Measurements from ENCODE around the gene DCLRE1C. TPM values are rescaled to one million over a fixed set of nuclear protein-coding genes. Genes with fewer than 3 reads are reported as not detected.

The DCLRE1C gene
- total and polyA plus RNA-seq, 2 experiments from 2014 or later = 8.2 to 11.3 TPM

- Histone ChIP-seq H3K9me2 (ENCODE audit: insufficient read depth) (no peaks in the 10 kb centered on the region), H3K4me3 (no peak overlapping the region), H3K9me3 (ENCODE audit: low read depth) (no peaks in the 10 kb centered on the region), H3K4me2 (ENCODE audit: unreplicated experiment) (no peak overlapping the region), H2AFZ (no peak overlapping the region), H3K9ac (no peak overlapping the region), H3K27ac (no peak overlapping the region), H3K36me3 (ENCODE audit: low read depth) (peaks cover 30% of the 10 kb centered on the region; the same call in 1 of the 2 replicates), H3K4me1 (ENCODE audit: insufficient read depth) (no peaks in the 10 kb centered on the region), H3K27me3 (replicated peaks; ENCODE audit: insufficient read depth) (no peaks in the 10 kb centered on the region), H3F3A (ENCODE audit: insufficient read depth) (no peaks in the 10 kb centered on the region), H3K79me2 (ENCODE audit: insufficient read depth) (no peaks in the 10 kb centered on the region), H4K20me1 (ENCODE audit: insufficient read depth) (no peaks in the 10 kb centered on the region)
- in situ Hi-C loops (cut with MboI) = no loop called here
- TF ChIP-seq EZH2phosphoT487 (IDR thresholded peaks at IDR 0.05; ENCODE audit: insufficient read depth, low read depth) = no peak
- no peak for TF ChIP-seq EZH2 (IDR thresholded peaks at IDR 0.05; ENCODE audit: insufficient read depth, poor library complexity, severe bottlenecking)
- 97 to 98% methylated on average over 10 of the region's 10 CpGs for WGBS, 2 experiments (ENCODE audit: low coverage in 1 of 2, low lambda C conversion rate in 2 of 2, missing lambda C conversion rate in 2 of 2)
- DNase-seq = no peak
Measured at GRCh38 chr10:14930610-14931009, 23.3 kb downstream of the DCLRE1C start.

DNA sequence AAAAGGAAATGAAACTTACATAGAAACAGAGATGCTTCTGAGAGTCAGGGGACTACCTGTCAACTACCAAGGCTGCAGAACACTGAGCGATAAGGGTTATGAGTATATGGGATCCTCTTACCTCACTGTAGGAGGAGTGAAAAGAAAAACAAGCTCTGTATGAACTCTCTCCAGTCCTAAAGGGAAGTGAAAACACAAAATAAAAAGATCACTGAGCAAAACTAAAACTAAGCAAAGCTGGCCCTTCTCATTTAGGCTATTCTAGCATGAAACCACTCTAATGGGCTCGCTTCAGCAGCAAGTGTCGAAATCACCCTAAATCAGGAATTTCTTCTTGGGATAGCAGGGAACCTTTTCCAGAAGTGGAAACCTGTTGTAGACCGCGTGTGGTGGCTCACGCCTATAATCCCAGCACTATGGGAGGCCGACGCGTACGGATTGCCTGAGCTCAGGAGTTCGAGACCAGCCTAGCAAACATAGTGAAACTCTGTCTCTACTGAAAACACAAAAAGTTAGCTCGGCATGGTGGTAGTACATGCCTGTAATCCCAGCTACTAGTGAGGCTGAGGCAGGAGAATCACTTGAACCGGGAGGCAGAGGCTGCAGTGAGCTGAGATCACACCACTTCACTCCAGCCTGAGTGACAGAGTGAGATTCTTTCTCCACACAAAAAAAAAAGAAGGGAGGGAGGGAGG lies 27.0 kb downstream of the DCLRE1C start:
- no peak for DNase-seq
- Histone ChIP-seq H3K79me2 (ENCODE audit: insufficient read depth) (no peaks in the 10 kb centered on the region), H3K9me3 (ENCODE audit: low read depth) (no peaks in the 10 kb centered on the region), H3K27ac (no peak overlapping the region), H2AFZ (no peak overlapping the region), H3K4me1 (ENCODE audit: insufficient read depth) (no peaks in the 10 kb centered on the region), H4K20me1 (ENCODE audit: insufficient read depth) (no peaks in the 10 kb centered on the region), H3F3A (ENCODE audit: insufficient read depth) (no peaks in the 10 kb centered on the region), H3K9me2 (ENCODE audit: insufficient read depth) (no peaks in the 10 kb centered on the region), H3K27me3 (replicated peaks; ENCODE audit: insufficient read depth) (no peaks in the 10 kb centered on the region), H3K4me2 (ENCODE audit: unreplicated experiment) (no peak overlapping the region), H3K9ac (no peak overlapping the region), H3K4me3 (no peak overlapping the region), H3K36me3 (ENCODE audit: low read depth) (peaks cover 41% of the 10 kb centered on the region; the same call in 1 of the 2 replicates)
- no peak for TF ChIP-seq EZH2phosphoT487 (IDR thresholded peaks at IDR 0.05; ENCODE audit: insufficient read depth, low read depth)
- TF ChIP-seq EZH2 (IDR thresholded peaks at IDR 0.05; ENCODE audit: insufficient read depth, poor library complexity, severe bottlenecking) = no peak
- WGBS, 2 experiments (ENCODE audit: low coverage in 1 of 2, low lambda C conversion rate in 2 of 2, missing lambda C conversion rate in 2 of 2) = 98% methylated on average over 13 of the region's 13 CpGs
- in situ Hi-C loops (cut with MboI) = no loop called here

DNA sequence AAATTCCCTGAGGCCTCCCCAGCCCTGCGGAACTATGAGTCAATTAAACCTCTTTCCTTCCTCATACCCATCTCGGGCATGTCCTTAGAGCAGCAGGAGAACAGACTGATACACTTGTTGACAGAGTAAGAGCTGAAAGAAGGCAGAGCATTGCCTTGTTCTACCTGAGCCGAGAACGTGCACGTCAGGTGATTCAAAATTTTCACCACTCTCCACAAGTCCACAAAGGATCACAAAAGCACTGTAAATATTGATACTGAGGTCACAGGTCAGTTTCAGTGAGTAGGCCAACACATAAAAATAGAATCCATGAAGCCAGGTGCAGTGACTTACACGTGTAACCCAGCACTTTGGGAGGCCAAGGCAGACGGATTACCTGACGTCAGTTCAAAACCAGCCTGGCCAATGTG lies 27.8 kb downstream of the DCLRE1C start:
- Histone ChIP-seq H3K4me2 (ENCODE audit: unreplicated experiment) (no peak overlapping the region), H3K27me3 (replicated peaks; ENCODE audit: insufficient read depth) (no peaks in the 10 kb centered on the region), H4K20me1 (ENCODE audit: insufficient read depth) (no peaks in the 10 kb centered on the region), H3K27ac (no peak overlapping the region), H2AFZ (no peak overlapping the region), H3K9me2 (ENCODE audit: insufficient read depth) (no peaks in the 10 kb centered on the region), H3K79me2 (ENCODE audit: insufficient read depth) (no peaks in the 10 kb centered on the region), H3K36me3 (ENCODE audit: low read depth) (peaks cover 35% of the 10 kb centered on the region; the same call in 1 of the 2 replicates), H3K4me1 (ENCODE audit: insufficient read depth) (no peaks in the 10 kb centered on the region), H3F3A (ENCODE audit: insufficient read depth) (no peaks in the 10 kb centered on the region), H3K9ac (no peak overlapping the region), H3K9me3 (ENCODE audit: low read depth) (no peaks in the 10 kb centered on the region), H3K4me3 (no peak overlapping the region)
- WGBS, 2 experiments (ENCODE audit: low coverage in 1 of 2, low lambda C conversion rate in 2 of 2, missing lambda C conversion rate in 2 of 2) = 85 to 88% methylated on average over 8 of the region's 8 CpGs
- no peak for TF ChIP-seq EZH2 (IDR thresholded peaks at IDR 0.05; ENCODE audit: insufficient read depth, poor library complexity, severe bottlenecking)
- TF ChIP-seq EZH2phosphoT487 (IDR thresholded peaks at IDR 0.05; ENCODE audit: insufficient read depth, low read depth) = no peak
- DNase-seq = no peak
- in situ Hi-C loops (cut with MboI) = no loop called here

DNA sequence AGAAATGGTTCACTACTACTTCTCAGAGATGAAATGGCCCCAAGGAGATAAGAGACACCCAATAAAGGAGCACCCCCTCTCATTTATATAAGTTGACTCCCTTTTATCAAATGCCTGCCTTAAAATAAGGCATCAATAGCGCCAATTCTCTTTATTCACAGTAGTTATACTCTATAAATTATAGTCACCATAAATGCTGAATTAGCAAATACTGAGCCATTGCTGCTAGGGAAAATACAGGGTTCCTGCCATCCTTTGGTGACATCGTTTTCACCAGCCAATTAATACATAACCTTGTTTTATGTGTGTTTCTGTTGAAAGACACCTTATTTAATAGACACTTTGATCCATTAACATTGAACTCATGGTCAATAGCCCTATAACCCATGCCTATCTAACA lies 28.6 kb downstream of the DCLRE1C start:
- H3K36me3 ChIP-seq (ENCODE audit: low read depth) = peaks cover 31% of the 10 kb centered on the region; the same call in 1 of the 2 replicates
- WGBS, 2 experiments (ENCODE audit: low coverage in 1 of 2, low lambda C conversion rate in 2 of 2, missing lambda C conversion rate in 2 of 2) = 96 to 98% methylated on average over 2 of the region's 2 CpGs
- in situ Hi-C loops (cut with MboI) = no loop called here
- no peak overlapping the region for H3K4me3 ChIP-seq
- H3K9me3 ChIP-seq (ENCODE audit: low read depth) = no peaks in the 10 kb centered on the region
- H3K27ac ChIP-seq = no peak overlapping the region
- TF ChIP-seq EZH2phosphoT487 (IDR thresholded peaks at IDR 0.05; ENCODE audit: insufficient read depth, low read depth) (no peak), EZH2 (IDR thresholded peaks at IDR 0.05; ENCODE audit: insufficient read depth, poor library complexity, severe bottlenecking) (no peak)
- H3K27me3 ChIP-seq (replicated peaks; ENCODE audit: insufficient read depth) = no peaks in the 10 kb centered on the region
- H3K79me2 ChIP-seq (ENCODE audit: insufficient read depth) = no peaks in the 10 kb centered on the region
- no peaks in the 10 kb centered on the region for H3F3A ChIP-seq (ENCODE audit: insufficient read depth)
- H3K4me1 ChIP-seq (ENCODE audit: insufficient read depth) = no peaks in the 10 kb centered on the region
- H3K9me2 ChIP-seq (ENCODE audit: insufficient read depth) = no peaks in the 10 kb centered on the region
- no peak overlapping the region for H3K9ac ChIP-seq
- H4K20me1 ChIP-seq (ENCODE audit: insufficient read depth) = no peaks in the 10 kb centered on the region
- DNase-seq = no peak
- H3K4me2 ChIP-seq (ENCODE audit: unreplicated experiment) = no peak overlapping the region
- H2AFZ ChIP-seq = no peak overlapping the region

Measured in GM23248 (cell line).